HG02759 (cell line): ENCODE measurements around the gene TSPAN9.

ENCODE experiments used
- ATAC-seq: cut with Tn5 transposase; IDR thresholded peaks from one replicate; pipeline ENCODE4 v1.9.1; 2021; ENCODE audit warnings: mild to moderate bottlenecking, moderate library complexity; ENCODE audit not compliant: unreplicated experiment

TSPAN9 gene

DNA sequence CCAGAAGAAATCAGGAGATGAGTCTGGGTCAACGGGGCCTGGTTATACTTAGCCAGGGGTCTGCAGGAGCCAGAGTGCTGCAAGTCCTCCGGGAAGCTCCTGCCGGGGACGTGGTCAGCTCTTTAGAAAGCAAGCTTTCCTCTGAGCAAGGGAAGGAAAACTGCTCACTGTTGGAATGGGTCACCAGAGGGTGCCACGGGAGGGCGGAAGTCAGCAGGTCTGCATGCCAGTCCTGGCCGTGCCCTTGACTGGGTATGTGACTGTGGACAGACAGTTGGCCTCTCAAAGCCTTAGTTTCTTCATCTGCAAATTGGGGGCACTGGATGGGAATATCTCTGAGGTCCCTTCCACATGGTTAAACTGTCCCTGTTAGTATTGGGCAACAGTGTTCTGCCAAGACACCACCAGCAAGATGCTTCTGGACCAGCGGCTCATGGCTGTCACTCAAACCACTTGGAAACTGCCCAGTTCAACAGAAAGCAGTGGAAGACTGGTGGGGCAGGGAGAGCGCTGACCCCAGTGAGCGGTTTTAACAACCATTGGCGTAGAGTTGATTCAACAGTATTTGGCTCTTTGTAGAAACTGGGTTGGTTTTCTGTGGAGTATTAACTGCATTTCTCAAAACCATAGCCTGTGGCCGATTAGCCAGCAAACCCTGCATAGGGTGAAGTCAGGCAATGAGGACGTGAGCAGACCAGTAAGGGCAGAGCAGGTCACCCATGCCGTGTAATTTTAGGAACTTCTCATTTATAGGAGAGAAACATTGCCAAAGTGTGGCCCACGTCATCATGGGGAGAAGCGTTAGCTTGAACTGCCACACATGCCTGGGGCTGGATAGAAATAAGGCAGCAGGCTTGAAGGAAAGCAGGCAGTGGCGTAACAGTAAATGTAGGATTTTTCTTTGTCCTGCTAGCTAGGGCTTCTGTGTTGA is 249.9 kb downstream of the TSPAN9 start:
- ATAC-seq = no peak

DNA sequence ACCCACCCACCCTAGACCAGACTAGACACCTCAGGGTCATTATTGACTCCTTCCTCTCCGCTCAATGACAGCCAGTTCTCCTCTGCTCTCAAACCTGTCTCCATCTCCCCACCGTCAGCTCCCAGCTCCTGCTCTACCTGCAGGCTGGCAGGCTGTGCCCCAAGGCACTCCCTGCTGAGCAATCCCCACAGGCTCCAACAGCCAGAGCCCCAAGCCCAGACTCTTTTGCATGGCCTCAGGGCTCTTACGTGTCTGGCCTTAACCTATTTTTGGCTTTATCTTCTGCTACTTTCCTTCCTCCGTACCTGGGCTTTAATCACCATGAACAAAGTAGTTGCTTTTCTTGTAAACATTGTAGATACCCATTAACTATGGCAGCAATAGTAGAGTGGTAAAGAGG is 250.9 kb downstream of the TSPAN9 start:
- no peak for ATAC-seq

DNA sequence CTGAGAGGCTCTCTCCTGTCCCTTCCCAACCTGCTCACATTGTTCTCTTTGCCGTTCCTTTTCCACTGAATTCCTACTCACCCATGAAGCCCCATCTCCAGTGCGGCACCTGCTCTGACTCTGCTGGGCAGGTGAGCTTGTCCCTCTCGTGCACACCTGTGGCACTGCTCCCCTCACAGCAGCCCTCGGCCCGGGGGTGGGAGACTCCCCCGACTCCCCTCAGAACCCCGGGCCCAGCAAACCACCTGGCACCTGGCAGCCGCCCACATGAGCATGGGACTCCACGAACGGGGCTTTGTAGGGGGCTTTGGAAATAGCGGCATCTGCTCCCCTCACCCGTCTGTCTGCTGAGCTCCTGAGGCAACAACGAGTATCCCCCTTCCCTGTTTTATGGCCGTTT is 251.4 kb downstream of the TSPAN9 start:
- no peak for ATAC-seq

DNA sequence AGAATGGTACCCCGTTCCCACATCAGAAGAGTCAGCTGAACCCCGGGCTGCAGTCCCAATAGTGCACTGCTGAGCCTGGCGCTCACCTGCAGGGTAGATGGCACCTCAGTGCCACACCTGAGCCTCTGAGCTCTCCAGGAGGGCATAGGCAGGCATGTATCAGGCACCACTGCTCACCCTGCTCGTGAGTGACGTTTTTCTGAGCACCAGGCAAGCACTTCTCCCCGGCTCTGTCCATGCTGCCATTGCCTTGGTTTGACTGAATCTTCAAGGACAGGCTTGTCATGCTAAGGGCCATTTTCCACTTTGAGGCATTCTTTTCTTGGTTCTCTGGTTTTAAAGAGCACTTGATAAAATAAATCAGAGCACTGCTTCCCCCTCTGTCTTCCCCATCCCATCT is 252.2 kb downstream of the TSPAN9 start:
- no peak for ATAC-seq

DNA sequence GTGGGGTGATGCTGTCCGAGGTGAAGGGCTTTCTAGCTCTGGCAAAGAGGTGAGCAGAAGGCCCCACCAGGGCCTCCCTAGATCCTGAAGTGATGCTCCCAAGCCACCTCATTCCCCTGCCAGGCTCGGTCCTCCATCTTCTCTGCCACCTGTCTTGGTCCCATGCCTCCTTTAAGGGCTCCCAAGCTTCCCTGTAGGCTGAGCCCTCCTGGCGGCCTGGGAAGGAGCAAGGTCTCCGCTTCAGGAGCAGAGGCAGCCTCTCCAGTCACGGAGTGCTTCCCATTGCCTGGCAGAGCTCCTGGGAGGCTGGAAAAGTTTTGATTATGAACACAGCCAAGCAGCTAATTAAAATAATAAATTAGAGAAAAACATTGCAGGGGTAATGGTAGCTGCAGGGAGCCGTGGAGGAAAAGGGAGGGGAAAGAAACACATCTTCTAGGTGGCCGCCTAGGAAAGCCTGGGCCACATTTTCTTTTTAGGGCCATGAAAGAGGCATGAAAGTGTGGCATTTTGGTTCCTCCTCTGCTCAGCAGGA is 253.9 kb downstream of the TSPAN9 start:
- ATAC-seq = no peak

DNA sequence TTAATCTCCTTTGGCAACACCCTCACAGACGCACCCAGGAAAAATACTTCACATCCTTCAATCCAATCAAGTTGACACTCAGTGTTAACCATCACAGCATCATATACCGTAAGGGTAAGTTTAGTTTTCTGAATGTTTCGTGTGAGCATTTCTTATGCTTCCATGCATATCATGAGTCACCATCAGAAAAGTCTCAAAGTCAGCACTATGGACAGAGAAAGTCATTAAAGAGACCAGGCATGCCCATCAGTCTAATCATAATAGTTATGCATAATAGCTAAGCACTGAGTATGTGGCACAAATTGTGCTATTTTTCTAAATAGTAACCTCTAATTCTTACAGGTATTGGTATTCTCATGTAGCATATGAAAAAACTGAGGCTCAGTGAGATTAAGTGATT is 255.0 kb downstream of the TSPAN9 start:
- ATAC-seq = no peak

DNA sequence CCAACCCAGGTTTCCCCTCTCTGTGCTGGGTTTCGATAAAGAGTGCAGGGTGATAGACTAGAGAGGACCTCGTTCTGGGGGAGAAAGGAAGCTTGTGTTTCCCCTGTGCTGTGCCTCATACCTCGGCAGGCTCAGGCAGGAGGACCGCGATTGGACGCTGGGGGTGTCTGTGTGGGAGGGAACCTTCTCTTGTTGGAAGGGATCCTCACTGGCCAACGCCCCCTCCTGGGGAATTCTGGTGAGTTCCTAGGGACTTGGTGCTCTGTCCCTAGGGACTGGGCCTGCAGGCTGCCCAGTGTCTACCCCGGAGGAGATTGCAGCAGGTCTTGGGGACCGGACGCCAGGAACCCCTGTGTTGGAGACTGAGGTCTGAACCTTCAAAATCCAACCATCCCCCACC is 256.4 kb downstream of the TSPAN9 start:
- no peak for ATAC-seq

DNA sequence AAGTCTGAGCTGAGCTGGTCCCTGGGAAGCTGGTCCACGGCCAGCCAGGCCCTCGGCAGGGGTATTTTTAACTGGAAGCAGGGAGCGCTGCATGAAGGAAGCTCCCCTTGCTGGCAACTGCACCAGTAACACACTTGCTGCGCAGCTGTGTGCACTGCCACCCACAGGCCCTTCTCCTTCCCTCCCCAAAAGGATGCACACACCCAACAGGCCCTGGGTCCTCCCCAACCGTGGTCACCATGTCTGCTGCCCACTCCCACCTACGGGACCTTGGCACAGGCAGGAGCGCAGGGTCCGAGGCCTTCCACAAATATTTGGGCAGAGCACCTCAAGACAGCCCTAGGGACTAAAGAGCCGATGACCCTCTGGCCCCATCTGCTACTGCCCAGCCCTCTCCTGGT is 256.8 kb downstream of the TSPAN9 start:
- ATAC-seq = no peak

DNA sequence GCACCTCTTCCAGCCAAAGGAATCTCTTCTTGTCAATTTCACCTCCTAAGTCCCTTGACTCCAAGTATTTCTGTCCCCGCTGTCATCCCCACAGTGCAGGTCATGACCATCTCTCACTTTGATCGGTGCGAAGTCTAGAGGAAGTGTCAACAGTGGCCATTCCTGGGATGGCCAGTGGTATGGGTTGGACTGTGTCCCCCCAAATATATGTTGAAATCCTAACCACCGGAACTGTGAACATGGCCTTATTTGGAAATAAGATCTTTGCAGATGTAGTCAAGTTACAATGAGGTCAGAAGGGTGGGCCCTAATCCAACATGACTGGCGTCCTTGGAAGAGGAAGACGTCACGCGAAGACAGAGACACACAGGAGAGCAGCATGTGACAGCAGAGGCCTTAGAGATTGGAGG is 257.9 kb downstream of the TSPAN9 start:
- ATAC-seq = no peak
